ENCODE results near the gene TANGO6.

Gene TANGO6

DNA sequence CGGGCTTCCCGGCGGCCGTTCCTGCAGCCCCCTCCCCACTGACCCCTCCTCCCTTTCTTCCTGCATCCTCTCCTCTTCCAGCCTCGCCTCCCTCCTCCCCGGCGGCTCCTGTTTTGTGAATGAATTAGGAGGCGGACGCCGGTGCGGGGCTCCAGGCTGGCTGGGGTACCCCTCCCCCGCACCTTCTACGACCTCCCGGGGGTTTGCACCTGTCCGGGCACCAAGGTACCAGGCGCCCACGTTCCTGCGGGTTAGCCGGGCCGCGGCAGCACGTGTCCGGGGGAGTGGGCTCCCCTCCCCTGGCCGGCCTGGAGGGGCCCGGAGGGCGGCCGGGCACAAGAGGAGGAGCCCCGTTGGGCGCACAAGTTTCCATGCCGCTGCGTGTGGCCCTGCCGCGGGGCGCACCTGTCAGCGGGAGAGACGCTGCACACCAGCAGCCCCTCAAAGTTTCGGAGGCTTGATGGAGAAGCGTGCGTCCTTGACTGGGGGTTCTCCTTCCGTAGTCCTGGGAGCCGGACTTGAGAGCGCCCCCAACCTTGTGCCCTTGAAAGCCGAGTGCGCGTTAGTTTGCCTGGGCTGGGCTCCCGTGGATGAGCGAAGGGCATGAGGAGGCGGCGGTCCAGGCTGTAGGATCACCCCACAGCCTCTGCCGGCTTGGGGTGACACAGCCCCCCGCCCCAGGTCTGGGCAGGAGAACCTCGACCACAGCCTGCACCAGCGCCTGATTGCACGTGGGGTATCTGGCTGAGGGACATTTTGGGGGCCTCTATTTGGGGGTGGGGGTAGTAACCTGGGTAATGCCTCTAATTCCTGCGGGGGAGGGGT is 263.4 kb downstream of the TANGO6 start:
- DNase-seq, result no peak

DNA sequence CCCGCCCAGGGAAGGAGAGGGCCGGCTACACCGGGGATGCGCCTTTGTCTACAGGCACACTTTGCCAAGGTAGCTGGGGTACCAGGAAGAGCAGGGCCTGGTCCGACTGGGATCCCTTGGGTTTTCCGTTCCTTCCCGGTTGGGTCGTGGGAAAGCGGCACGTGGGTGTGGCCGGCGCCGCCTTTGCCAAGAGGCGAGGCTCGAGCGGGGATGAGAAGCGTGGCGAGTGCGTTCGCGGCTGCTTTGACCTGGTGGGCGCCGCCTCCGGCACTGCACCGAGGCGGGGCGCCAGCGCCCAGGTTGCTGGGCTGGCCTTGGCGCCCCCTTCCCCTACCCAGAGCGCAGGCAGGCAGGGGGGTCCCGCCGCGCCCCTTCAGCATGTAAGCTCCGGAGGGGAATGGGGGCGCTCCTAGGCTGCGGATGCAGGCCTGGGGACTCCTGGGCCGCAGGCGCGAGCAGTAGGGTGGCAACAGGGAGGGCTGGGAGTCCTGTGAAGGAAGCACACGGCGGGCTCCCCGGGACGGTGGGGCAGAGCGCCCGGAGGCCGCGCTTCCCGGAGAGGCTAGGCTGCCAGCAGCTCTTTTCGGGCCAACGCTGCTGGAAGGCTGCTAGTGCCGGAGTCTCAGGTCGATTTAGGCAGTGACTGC is 264.1 kb downstream of the TANGO6 start:
- no peak for DNase-seq

DNA sequence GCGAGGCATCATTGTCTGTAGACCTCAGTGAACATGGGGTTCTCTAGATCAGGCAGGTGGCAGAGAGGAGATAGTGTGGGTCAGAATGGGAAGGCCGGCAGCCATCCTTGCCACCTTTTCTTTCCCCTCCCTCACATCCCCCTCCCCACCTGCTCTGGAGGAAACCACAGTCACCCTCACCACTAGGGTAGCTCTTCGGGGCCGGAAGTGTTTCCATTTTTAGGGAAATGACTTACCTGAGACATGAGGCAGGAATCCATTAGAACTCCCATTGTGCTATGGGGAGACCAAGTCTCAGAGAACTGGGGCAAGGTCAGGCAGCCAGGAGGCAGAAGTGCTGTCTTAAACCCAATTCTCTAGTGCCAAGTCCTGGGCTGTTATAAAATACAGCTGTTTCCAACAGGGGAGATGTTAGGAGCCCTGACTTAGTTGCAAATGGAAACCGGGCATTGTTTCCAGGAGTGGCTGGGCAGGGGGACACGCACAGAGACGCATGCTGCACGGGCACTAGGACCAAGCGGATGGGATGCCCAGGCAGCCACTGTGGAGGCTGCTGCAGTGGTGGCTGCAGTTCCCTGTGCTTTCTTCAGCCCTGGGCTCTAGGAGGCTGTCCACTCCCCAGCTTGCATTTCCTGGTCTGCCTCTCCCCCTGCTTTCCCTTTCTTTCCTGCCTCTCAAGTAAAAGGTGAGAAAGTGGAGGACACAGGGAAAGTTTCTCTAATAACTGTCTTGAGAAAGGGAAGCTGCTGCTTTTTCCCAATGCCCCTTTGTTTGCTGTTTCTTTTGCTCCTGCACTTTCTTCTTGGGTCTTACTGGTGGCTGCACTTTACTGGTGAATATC is 265.0 kb downstream of the TANGO6 start:
- DNase-seq, result no peak

DNA sequence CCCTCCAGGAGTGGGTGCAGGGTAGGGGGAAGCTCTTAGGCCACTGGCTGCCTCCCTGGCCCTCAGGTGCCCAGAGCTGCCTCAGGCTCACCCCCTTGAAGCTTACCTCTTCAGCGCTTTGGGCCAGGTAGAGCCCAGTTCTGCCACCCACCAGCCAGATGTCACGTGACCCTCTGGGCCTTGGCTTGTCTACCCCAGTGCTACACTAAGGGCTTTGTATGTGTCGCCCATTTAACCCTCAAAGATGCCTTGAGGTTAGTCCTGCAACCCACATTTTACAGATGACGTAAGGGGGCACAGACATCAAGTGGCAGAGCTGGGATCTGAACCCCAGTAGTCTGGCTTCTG is 265.5 kb downstream of the TANGO6 start:
- no peak for DNase-seq

DNA sequence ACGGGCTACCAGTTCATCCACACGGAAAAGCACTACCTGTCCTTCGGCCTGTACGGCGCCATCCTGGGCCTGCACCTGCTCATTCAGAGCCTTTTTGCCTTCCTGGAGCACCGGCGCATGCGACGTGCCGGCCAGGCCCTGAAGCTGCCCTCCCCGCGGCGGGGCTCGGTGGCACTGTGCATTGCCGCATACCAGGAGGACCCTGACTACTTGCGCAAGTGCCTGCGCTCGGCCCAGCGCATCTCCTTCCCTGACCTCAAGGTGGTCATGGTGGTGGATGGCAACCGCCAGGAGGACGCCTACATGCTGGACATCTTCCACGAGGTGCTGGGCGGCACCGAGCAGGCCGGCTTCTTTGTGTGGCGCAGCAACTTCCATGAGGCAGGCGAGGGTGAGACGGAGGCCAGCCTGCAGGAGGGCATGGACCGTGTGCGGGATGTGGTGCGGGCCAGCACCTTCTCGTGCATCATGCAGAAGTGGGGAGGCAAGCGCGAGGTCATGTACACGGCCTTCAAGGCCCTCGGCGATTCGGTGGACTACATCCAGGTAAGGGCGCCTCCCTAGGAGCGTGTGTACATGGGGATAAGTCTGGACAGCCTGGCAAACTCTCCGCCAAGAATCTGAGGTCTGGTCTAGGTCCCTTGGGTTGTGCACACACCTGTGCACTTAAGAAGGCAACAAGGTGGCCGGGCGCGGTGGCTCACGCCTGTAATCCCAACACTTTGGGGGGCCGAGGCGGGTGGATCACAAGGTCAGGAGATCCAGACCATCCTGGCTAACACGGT is 266.3 kb downstream of the TANGO6 start:
- DNase-seq, result no peak

GRCh38 chr16:69110406-69110805 is 267.1 kb downstream of the TANGO6 start:
- DNase-seq, result no peak

DNA sequence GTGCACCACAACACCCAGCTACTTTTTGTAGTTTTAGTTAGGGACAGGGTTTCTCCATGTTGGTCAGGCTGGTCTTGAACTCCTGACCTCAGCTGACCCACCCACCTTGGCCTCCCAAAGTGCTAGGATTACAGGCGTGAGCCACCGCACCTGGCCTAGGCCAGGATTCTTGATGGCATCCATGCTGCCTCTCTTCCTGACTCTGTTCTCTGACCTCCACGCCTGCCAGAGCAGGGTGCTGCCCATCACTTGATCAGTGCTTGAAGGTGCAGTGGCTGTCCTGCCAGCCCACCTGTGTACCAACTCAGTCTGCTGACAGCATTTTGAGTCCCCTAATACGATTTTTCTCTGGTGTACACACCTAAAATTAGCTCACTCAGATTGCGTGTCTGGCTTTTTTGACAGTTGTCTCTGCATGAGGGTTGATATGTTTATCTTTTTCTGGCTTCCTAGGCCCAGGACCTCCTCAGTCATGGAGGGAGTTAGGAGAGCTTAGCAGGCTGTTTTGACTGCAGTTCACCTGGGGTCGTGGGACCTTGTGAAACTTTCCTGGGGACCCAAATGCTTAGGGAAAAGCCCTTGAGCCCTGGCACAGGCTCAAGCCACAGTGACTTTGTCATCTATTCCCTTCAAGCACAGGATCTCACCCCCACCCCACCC is 268.0 kb downstream of the TANGO6 start:
- DNase-seq, result no peak

DNA sequence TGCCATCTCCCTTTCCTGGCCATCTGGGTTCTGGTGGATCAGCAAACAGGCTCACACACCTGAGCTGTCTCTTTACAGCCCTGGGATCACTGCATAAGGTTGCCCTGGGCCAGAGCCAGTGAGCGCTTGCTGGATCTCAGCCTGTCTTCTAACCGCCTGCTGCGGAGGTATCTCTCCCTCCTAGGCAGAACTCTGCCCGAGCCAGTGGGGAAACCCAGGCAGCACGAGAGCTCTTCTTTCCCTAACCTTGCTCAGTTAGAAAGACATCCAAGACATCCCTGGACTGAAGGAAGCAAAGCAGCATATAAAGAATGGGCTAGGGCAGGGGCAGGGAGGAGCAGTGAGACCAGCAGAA is 268.5 kb downstream of the TANGO6 start:
- no peak for DNase-seq

GRCh38 chr16:69112285-69113129 is 269.2 kb downstream of the TANGO6 start:
- peak; percentile 41 for DNase-seq

DNA sequence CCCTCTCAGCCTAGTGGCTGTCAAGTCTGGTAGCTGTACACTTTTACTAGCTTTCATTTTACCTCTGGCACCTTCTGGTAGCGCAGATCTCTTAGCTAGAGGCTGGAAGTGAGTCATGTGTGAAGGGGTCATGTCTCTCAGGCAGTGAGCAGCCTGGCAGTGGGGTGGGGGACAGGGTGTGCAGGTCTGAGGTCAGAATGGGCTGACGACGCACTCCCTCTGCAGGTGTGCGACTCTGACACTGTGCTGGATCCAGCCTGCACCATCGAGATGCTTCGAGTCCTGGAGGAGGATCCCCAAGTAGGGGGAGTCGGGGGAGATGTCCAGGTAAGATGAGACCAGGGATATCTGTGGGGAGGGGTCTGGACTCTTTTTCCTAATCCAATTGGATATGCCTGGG is 269.9 kb downstream of the TANGO6 start:
- DNase-seq, result no peak

DNA sequence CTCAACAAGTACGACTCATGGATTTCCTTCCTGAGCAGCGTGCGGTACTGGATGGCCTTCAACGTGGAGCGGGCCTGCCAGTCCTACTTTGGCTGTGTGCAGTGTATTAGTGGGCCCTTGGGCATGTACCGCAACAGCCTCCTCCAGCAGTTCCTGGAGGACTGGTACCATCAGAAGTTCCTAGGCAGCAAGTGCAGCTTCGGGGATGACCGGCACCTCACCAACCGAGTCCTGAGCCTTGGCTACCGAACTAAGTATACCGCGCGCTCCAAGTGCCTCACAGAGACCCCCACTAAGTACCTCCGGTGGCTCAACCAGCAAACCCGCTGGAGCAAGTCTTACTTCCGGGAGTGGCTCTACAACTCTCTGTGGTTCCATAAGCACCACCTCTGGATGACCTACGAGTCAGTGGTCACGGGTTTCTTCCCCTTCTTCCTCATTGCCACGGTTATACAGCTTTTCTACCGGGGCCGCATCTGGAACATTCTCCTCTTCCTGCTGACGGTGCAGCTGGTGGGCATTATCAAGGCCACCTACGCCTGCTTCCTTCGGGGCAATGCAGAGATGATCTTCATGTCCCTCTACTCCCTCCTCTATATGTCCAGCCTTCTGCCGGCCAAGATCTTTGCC is 271.1 kb downstream of the TANGO6 start:
- DNase-seq, result no peak

GRCh38 chr16:69114976-69115355 is 271.6 kb downstream of the TANGO6 start:
- DNase-seq, result no peak

GRCh38 chr16:69115361-69115760 is 272.0 kb downstream of the TANGO6 start:
- no peak for DNase-seq

DNA sequence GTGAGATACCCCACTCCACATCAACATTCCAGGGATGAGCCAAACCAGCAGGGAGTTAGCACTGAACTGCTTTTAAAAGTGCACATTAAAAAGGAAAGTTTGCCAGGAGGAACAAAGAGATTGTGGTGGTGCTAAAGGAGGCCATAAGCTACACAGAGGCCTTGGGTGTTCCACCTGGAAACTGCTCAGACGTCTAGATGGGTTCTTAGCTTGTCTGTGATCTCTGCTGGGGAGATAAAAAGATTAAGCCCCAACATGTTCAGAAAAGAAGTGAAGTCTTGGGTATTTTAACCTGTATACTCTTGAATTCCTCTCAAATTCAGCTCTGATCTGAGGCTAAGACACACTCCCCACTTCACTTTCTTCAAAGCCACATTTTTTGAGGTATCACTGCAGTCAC is 272.5 kb downstream of the TANGO6 start:
- no peak for DNase-seq

DNA sequence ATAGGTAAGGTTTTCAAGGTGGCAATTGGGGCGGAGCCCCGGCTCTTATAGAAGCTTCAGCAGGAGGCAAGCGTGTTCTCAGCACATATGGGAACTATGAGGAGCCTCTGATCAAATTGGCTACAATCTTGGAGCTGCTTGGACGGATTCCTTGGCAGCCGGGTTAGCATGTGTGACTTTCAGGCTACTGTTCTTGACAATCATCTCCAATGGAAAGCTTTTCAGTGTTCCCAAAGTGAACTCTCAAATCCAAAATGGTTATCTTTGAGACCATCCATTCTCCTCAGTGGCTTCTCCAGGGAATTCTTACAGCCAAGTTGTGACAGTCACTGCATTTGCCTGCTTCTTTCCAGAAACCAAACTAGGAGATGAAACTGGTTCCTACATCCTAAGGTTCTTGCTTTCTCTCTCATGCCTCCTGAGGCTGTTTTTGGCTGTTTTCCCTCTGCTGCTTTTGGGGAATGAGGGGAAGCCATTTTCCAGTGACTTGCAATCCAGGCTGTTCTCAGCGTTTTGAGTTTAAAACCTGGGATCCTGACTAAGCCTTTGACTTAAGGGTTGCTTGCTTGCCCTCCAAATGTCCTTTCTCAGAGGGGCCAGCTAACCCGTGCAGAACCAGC is 273.0 kb downstream of the TANGO6 start:
- no peak for DNase-seq

- DNase-seq, result no peak
These were observed 273.6 kb downstream of the TANGO6 start for GRCh38 chr16:69116906-69117305.

- no peak for DNase-seq
These were observed 275.1 kb downstream of the TANGO6 start for GRCh38 chr16:69118468-69118867.

- DNase-seq, result no peak
These were observed 275.7 kb downstream of the TANGO6 start for GRCh38 chr16:69118994-69119393.

DNA sequence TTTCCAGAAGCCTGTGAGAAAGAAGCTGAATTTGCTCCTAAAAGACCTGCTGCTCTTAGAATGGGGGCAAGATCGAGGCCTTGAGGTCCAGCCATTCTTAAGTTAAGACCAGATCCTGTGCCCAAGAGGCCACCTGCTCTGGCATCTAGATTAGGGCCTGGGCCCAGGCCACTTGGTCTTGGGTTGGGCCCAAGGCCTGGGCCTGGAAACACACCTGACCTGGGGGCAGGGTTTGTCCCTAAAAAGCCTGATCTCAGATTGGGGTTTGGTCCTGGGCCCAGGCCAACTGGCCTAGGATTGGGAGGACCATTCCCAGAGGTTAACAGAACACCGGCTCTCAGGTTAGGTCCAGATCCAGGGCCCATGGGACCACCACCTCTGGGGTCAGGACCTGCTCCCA is 276.2 kb downstream of the TANGO6 start:
- no peak for DNase-seq

DNA sequence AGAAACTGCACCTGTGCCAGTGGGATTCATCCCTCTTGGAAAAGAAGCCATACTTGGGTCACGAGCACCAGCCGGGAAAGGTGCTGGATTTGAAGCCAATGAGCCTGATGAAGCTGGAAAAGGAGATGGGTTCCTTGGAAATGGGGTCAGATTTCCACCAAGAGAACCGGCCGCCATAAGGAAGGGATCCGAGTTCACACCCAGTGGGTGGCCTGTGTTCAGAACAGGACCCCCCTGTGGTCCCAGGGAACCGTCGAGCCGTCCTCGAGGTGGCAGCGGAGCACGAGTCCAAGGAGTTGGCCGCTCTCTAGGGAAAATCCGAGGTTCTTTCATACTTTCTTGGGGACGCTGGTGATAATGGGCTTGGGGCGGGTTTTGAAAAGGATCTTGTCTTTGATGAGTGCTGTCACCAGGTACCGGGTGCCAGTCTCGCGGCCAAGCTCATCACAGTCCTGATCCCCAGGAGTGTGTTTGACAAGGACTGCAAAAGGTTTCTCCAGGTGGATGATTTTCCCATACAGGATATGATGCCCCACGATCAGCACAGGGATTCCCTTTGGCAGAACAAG is 276.8 kb downstream of the TANGO6 start:
- no peak for DNase-seq

Data from CD4-positive, alpha-beta T cell treated with Interleukin-17A for 1 hour (primary cell).